ENCODE data around the gene FALEC.

- TF ChIP-seq, protein P1, sequence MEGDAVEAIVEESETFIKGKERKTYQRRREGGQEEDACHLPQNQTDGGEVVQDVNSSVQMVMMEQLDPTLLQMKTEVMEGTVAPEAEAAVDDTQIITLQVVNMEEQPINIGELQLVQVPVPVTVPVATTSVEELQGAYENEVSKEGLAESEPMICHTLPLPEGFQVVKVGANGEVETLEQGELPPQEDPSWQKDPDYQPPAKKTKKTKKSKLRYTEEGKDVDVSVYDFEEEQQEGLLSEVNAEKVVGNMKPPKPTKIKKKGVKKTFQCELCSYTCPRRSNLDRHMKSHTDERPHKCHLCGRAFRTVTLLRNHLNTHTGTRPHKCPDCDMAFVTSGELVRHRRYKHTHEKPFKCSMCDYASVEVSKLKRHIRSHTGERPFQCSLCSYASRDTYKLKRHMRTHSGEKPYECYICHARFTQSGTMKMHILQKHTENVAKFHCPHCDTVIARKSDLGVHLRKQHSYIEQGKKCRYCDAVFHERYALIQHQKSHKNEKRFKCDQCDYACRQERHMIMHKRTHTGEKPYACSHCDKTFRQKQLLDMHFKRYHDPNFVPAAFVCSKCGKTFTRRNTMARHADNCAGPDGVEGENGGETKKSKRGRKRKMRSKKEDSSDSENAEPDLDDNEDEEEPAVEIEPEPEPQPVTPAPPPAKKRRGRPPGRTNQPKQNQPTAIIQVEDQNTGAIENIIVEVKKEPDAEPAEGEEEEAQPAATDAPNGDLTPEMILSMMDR (IDR thresholded peaks at IDR 0.05; ENCODE audit: poor library complexity, severe bottlenecking): no peak
- TF ChIP-seq EZH2 (IDR thresholded peaks at IDR 0.05; ENCODE audit: borderline replicate concordance, insufficient read depth, low read length, poor library complexity, severe bottlenecking) (no peak), TAF1 (IDR thresholded peaks at IDR 0.05; ENCODE audit: low read depth) (no peak), POLR2AphosphoS5 (IDR thresholded peaks at IDR 0.05) (no peak), REST (IDR thresholded peaks at IDR 0.05; ENCODE audit: borderline replicate concordance) (no peak), EP300 (conservative IDR thresholded peaks at IDR 0.05; ENCODE audit: poor library complexity, severe bottlenecking) (no peak), MXI1 (conservative IDR thresholded peaks at IDR 0.05; ENCODE audit: poor library complexity, severe bottlenecking) (no peak), SMC3 (conservative IDR thresholded peaks at IDR 0.05; ENCODE audit: poor library complexity) (no peak)
These were observed 66.8 kb downstream of the FALEC start for GRCh38 chr1:150582371-150582770.
